Skeletal muscle satellite cell (primary cell): ENCODE data around the gene CCDC70.

Experiments
- H3K27me3 ChIP-seq: 2 replicates; pipeline ENCODE4 v1.7.0; 2013; ENCODE audit warnings: low read length; ENCODE audit not compliant: control insufficient read depth, insufficient read depth
- H3K36me3 ChIP-seq: 2 replicates; pipeline ENCODE4 v1.7.0; 2013; ENCODE audit warnings: mild to moderate bottlenecking, control low read depth, low read length; ENCODE audit not compliant: insufficient read depth
- H3K4me1 ChIP-seq: 2 replicates; pipeline ENCODE4 v1.7.0; 2013; ENCODE audit warnings: low read length; ENCODE audit not compliant: control insufficient read depth, insufficient read depth
- H3K4me2 ChIP-seq: 2 replicates; pipeline ENCODE4 v1.7.0; 2013; ENCODE audit warnings: mild to moderate bottlenecking, low read length
- H3K4me3 ChIP-seq: 2 replicates; pipeline ENCODE4 v1.7.0; 2013; ENCODE audit warnings: low read length
- H3K9ac ChIP-seq: 2 replicates; pipeline ENCODE4 v1.7.0; 2013; ENCODE audit warnings: mild to moderate bottlenecking, low read depth, low read length, moderate library complexity
- H3K9me3 ChIP-seq: replicated peaks from 2 replicates; pipeline ENCODE4 v1.7.0; 2013; ENCODE audit warnings: mild to moderate bottlenecking, control low read depth, low read length

The CCDC70 gene

GRCh38 chr13:51845574-51846318 is 16.0 kb upstream of the CCDC70 start:
- Histone ChIP-seq H3K9ac (no peak overlapping the region), H3K27me3 (peaks cover 35% of the 10 kb centered on the region), H3K9me3 (no peaks in the 10 kb centered on the region), H3K36me3 (no peaks in the 10 kb centered on the region), H3K4me3 (no peak overlapping the region), H3K4me2 (peak overlapping the region; percentile 43), H3K4me1 (no peaks in the 10 kb centered on the region)

DNA sequence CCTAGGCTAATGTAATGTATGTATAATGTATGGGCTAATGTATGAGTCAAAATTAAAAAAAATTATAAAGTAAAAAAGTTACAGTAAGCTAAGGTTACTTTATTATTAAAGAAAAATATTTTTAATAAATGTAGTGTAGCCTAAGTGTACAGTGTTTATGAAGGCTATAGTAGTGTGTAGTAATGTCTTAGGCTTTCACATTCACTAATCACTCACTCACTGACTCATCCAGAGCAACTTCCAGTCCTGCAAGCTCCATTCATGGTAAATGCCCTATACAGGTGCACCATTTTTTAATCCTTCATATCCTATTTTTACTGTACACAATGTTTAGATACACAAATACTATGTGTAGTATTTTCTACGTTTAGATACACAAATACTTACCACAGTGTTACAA is 15.0 kb upstream of the CCDC70 start:
- no peak overlapping the region for H3K9ac ChIP-seq
- H3K9me3 ChIP-seq: no peaks in the 10 kb centered on the region

DNA sequence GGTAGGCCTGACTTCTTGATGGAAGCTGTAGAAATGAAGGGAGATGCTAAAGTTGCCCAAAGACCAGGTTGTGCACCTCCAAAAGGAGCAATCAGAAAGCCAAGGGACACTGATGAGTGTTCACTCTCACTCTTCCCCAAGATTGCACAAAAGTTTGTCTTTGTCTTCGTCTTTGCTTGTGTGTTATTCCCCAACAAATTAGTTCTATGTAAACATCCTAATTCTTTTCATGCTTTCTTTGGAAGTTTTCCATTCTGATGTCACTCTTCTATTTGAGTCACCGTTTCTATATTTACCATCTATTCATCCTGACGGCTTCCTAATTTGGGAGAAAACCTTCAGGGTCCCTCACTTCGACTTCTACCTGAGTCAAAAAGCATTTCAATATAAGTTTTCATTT is 13.1 kb upstream of the CCDC70 start:
- Histone ChIP-seq H3K4me3 (no peak overlapping the region), H3K4me1 (no peaks in the 10 kb centered on the region), H3K27me3 (peaks cover 13% of the 10 kb centered on the region), H3K9ac (no peak overlapping the region), H3K4me2 (no peak overlapping the region), H3K36me3 (no peaks in the 10 kb centered on the region), H3K9me3 (no peaks in the 10 kb centered on the region)

More for the DNA sequence above, 15.0 kb upstream of the CCDC70 start:
- H3K4me2 ChIP-seq: no peak overlapping the region
- H3K4me1 ChIP-seq: no peaks in the 10 kb centered on the region
- H3K36me3 ChIP-seq: no peaks in the 10 kb centered on the region
- H3K27me3 ChIP-seq: peaks cover 26% of the 10 kb centered on the region
- H3K4me3 ChIP-seq: no peak overlapping the region

DNA sequence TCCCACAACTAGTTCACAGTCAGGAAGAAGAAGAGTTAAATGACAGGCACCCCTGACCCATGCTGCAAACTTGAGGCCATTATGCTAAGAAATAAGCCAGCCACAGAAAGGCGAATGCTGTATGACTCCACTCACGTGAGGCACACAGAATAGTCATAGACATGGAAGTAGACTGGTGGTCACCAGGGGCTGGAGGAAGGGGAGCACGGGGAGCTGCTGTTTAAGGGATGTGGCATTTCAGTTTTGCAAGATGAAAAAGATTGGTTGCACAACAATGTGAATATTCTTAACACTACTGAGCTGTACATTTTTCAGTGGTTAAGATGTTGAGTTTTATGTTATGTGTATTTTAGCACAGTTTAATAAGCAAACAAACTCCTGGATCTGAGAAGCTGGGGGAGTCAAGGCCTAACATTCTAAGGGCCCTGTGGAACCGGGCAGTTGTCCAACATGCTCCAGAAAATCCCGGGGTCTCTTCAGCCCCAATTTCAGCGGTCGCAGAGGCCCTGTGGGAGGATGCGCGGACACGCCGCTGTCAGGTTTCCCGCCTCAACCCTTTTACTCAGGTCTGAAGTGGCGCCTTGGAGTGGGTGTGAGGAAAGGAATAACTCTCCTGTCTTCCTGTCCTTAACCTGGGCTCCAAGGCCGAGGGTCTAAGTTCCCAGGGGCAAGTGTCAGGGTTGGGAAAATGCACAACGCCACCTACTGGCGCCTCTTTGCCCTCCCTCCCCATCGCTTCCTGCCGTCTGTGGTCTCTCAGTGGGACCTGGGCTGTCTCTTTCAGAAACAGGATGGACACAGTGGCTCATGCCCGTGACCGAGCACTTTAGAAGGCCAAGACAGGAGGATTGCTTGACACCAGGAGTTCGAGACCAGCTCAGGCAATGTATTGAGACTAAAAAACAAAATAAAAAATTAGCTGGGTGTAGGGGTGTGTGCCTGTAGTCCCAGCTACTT is 12.3 kb upstream of the CCDC70 start:
- Histone ChIP-seq H3K9ac (no peak overlapping the region), H3K9me3 (no peaks in the 10 kb centered on the region), H3K4me1 (no peaks in the 10 kb centered on the region), H3K4me2 (no peak overlapping the region), H3K4me3 (no peak overlapping the region), H3K27me3 (peaks cover 15% of the 10 kb centered on the region), H3K36me3 (no peaks in the 10 kb centered on the region)

GRCh38 chr13:51856027-51856736 is 5.6 kb upstream of the CCDC70 start:
- Histone ChIP-seq H3K9ac (no peak overlapping the region), H3K4me1 (no peaks in the 10 kb centered on the region), H3K4me2 (no peak overlapping the region), H3K4me3 (no peak overlapping the region), H3K36me3 (no peaks in the 10 kb centered on the region), H3K9me3 (no peaks in the 10 kb centered on the region), H3K27me3 (peaks cover 54% of the 10 kb centered on the region)

- Histone ChIP-seq H3K9me3 (no peaks in the 10 kb centered on the region), H3K27me3 (peaks cover 51% of the 10 kb centered on the region), H3K4me2 (no peak overlapping the region), H3K4me1 (no peaks in the 10 kb centered on the region), H3K36me3 (no peaks in the 10 kb centered on the region), H3K9ac (no peak overlapping the region), H3K4me3 (no peak overlapping the region)
These were observed 4.8 kb upstream of the CCDC70 start for GRCh38 chr13:51856998-51857397.

- H3K9me3 ChIP-seq: no peaks in the 10 kb centered on the region
- no peaks in the 10 kb centered on the region for H3K4me1 ChIP-seq
- no peak overlapping the region for H3K4me2 ChIP-seq
- H3K36me3 ChIP-seq: no peaks in the 10 kb centered on the region
- H3K9ac ChIP-seq: no peak overlapping the region
- H3K4me3 ChIP-seq: no peak overlapping the region
- H3K27me3 ChIP-seq: peaks cover 63% of the 10 kb centered on the region
These were observed 3.1 kb upstream of the CCDC70 start for GRCh38 chr13:51858433-51859247.

- no peaks in the 10 kb centered on the region for H3K4me1 ChIP-seq
- H3K4me2 ChIP-seq: no peak overlapping the region
- no peak overlapping the region for H3K9ac ChIP-seq
- no peaks in the 10 kb centered on the region for H3K36me3 ChIP-seq
- H3K9me3 ChIP-seq: no peaks in the 10 kb centered on the region
- H3K4me3 ChIP-seq: no peak overlapping the region
- peaks cover 52% of the 10 kb centered on the region for H3K27me3 ChIP-seq
These were observed 1.2 kb downstream of the CCDC70 start for GRCh38 chr13:51862957-51863356.

GRCh38 chr13:51865838-51866237 is 4.1 kb downstream of the CCDC70 start:
- Histone ChIP-seq H3K36me3 (no peaks in the 10 kb centered on the region), H3K4me1 (no peaks in the 10 kb centered on the region), H3K4me3 (no peak overlapping the region), H3K4me2 (no peak overlapping the region), H3K9ac (no peak overlapping the region), H3K9me3 (no peaks in the 10 kb centered on the region), H3K27me3 (peaks cover 59% of the 10 kb centered on the region)

- Histone ChIP-seq H3K36me3 (no peaks in the 10 kb centered on the region), H3K9me3 (no peaks in the 10 kb centered on the region), H3K27me3 (peaks cover 59% of the 10 kb centered on the region), H3K9ac (no peak overlapping the region), H3K4me2 (no peak overlapping the region), H3K4me1 (no peaks in the 10 kb centered on the region), H3K4me3 (no peak overlapping the region)
These were observed 5.3 kb downstream of the CCDC70 start for GRCh38 chr13:51867062-51867461.
